Cardiac muscle cell (in vitro differentiated cells and primary cell): ENCODE measurements around the gene MMP17. TPM values are rescaled to one million over a fixed set of nuclear protein-coding genes. Genes with fewer than 3 reads are reported as not detected.
"Not testable (repeated sequence)": the region's sequence is repeated elsewhere in the genome, so short reads cannot be mapped to it uniquely, and the experiment has no call there.

ENCODE experiments used
- DNase-seq, 2 donors: peaks; one replicate each; pipeline versions ENCODE4 v3.0.0 to v3.0.0-alpha.2; 2010 to 2017; ENCODE audit warnings: low read depth in 1 of 2, low spot score in 1 of 2
- H3K27ac ChIP-seq: fragments of 200-600 bp; sonication (generic); 2 replicates; pipeline ENCODE4 v1.5.1; 2016
- H3K27me3 ChIP-seq: fragments of 200-600 bp; sonication (generic); 2 replicates; pipeline ENCODE4 v1.6.0; 2016; ENCODE audit warnings: control low read depth
- H3K36me3 ChIP-seq: fragments of 200-600 bp; sonication (generic); 2 replicates; pipeline ENCODE4 v1.5.1; 2016; ENCODE audit warnings: control low read depth
- H3K4me1 ChIP-seq: fragments of 200-600 bp; sonication (generic); 2 replicates; pipeline ENCODE4 v1.8.1; 2017; ENCODE audit warnings: low read depth, mild to moderate bottlenecking, mixed run types
- H3K4me3 ChIP-seq: fragments of 200-600 bp; sonication (generic); 2 replicates; pipeline ENCODE4 v1.5.1; 2016; ENCODE audit warnings: mild to moderate bottlenecking
- H3K9me3 ChIP-seq: fragments of 200-600 bp; sonication (generic); 2 replicates; pipeline ENCODE4 v1.5.1; 2017; ENCODE audit warnings: low read depth, mild to moderate bottlenecking, control low read depth
- polyA plus RNA-seq: library from polyadenylated mRNA; unstranded; fragments of >200 nt; fragmentation: Nextera tagmentation; extraction: Ambion mirVana; gene quantifications from 2 replicates; pipeline ENCODE4 v1.2.1, GENCODE V29; 2016
- total RNA-seq: library from RNA; depleted of rRNA; stranded (reverse); fragments of >200 nt; gene quantifications from 2 replicates; pipeline ENCODE4 v1.2.3, GENCODE V29; 2016
- TF ChIP-seq, protein P1 (sequence below): IDR thresholded peaks from 2 replicates; pipeline ENCODE4 v1.5.1; 2012; ENCODE audit warnings: low read depth, mild to moderate bottlenecking, low read length

Gene MMP17
- total and polyA plus RNA-seq, 2 experiments from 2014 or later = 0.71 TPM; not detected in 1

DNA sequence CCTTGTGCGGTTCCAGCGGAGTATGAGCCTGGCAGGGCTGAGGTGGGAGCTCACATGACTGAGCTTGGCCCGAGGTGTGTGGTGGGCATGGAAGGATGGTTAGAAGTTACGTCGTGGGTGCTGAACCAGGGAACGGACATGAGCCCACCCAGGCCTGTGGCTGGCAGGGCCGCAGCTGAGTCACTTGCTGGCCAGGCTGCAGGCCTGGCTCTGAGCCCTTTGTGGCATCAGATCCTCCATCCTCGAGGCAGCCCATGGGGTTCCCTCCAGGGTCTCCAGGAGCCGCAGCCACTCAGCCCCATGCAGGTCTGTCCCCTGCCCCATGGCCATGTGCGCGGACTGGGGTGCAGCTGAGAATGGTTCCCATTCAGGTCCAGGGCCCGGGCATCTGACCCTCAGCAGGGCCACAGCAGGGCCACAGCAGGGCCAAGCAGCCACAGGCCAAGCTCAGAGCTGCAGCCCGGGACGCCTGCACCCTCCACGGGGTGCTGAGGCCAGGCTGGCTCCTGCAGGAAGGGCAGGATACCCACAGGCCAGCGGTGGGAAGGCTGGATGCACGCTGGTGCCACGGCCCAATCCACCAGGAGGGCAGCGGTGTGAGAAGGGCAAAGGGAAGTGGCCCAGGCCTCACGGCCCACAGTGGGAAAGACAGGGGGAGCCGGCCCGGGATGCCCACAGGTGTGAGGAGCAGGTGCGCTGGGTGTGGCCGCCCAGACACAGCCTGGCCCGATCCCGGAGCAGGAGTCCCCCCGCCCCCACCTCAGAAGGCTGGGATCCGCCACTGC lies 39.9 kb downstream of the MMP17 start:
- Histone ChIP-seq H3K9me3 (no peaks in the 10 kb centered on the region), H3K4me1 (no peaks in the 10 kb centered on the region), H3K27me3 (no peaks in the 10 kb centered on the region), H3K36me3 (no peaks in the 10 kb centered on the region), H3K4me3 (no peak overlapping the region), H3K27ac (no peak overlapping the region)
- DNase-seq = no peak
- TF ChIP-seq, protein P1, sequence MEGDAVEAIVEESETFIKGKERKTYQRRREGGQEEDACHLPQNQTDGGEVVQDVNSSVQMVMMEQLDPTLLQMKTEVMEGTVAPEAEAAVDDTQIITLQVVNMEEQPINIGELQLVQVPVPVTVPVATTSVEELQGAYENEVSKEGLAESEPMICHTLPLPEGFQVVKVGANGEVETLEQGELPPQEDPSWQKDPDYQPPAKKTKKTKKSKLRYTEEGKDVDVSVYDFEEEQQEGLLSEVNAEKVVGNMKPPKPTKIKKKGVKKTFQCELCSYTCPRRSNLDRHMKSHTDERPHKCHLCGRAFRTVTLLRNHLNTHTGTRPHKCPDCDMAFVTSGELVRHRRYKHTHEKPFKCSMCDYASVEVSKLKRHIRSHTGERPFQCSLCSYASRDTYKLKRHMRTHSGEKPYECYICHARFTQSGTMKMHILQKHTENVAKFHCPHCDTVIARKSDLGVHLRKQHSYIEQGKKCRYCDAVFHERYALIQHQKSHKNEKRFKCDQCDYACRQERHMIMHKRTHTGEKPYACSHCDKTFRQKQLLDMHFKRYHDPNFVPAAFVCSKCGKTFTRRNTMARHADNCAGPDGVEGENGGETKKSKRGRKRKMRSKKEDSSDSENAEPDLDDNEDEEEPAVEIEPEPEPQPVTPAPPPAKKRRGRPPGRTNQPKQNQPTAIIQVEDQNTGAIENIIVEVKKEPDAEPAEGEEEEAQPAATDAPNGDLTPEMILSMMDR = no peak

DNA sequence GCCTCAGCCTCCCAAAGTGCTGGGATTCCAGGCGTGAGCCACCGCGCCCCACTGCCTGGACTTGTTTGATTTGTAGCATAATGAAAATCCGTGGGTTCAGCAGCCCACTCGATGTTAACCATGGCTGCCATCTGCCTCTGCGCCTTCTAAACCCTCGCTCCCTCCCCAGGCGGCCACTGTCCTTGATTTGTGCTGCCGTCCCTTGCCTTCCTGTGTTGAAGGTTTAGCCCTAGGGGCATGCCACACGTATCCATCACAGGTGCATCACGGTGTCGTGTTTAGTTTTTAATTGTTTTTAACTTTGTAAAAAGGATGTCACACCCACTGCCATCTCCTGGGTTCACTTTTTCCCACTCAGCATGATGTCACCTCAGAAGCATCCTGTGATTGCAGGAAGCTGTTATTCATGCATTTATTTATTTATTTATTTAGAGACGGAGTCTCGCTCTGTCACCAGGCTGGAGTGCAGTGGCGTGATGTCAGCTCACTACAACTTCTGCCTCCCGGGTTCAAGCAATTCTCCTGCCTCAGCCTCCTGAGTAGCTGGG lies 41.8 kb downstream of the MMP17 start:
- Histone ChIP-seq H3K4me1 (no peaks in the 10 kb centered on the region), H3K27ac (no peak overlapping the region), H3K9me3 (no peaks in the 10 kb centered on the region), H3K27me3 (no peaks in the 10 kb centered on the region), H3K36me3 (no peaks in the 10 kb centered on the region), H3K4me3 (no peak overlapping the region)
- TF ChIP-seq, protein P1 = no peak
- DNase-seq = peak in 1 of 2 donors; percentile 26

DNA sequence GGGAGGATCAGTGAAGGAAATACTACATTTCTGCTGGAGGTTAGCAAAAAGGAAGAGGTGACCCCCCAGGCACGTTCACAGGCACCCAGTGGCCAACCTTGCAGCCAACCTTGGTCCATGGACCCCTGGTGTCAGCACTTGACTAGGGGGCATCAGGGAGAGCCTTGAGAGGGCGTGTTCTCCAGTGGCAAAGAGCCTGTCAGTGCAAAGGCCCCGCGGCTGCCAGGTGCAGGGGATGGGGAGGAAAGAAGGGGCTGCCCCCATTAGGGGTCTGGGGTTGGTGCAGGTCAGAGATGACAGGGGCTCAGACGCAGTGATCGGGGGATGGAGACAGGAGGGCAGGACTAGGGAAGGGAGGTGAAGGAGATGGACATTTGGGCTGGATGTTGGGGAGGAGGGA lies 43.5 kb downstream of the MMP17 start:
- H3K9me3 ChIP-seq = no peaks in the 10 kb centered on the region
- H3K27me3 ChIP-seq = no peaks in the 10 kb centered on the region
- H3K36me3 ChIP-seq = no peaks in the 10 kb centered on the region
- no peak for DNase-seq
- no peaks in the 10 kb centered on the region for H3K4me1 ChIP-seq
- H3K27ac ChIP-seq = no peak overlapping the region
- no peak overlapping the region for H3K4me3 ChIP-seq
- TF ChIP-seq, protein P1 = no peak

DNA sequence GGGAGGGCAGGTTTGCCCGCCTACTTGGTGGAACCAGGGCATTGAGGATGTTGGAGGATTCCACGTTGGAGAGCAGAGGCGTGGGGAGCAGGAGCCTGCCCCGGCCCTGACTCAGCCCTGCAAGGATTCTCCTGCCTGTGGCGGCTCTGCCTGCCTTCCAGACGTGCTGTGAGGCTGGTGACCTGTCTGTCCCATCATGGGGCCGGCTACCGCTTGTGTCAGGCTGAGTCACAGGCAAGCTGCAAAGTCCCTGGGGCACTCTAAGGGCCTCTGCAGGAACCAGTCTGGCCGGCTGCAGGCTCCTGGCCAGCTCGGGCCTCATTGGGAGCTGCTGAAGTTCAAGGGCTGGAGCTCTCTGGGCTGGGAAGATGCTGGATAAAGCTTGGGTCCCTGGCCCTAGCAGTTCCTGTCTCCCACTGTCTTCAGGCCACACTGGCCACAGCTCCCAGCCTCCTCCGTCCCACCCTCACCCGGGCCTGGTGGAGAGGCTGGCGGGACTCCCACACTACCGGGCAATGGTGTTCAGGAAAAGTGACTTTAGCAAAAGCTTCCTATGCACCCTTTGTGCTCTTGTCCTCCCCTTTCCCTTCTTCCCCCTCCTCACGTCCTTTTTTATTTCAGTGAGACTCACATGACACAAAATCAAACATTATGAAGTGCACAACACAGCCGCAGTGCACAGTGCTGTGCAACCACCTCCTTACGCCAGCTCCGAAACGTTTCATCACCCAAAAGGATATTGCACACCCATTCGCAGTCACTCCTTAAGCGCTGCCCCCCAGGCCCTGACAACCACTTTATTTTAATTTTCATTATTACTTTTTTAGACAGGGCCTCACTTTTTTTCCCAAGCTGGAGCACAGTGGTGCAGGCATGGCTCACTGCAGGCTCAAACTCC lies 44.2 kb downstream of the MMP17 start:
- no peaks in the 10 kb centered on the region for H3K36me3 ChIP-seq
- peak in 1 of 2 donors; percentile 30 for DNase-seq
- H3K27ac ChIP-seq = no peak overlapping the region
- no peaks in the 10 kb centered on the region for H3K9me3 ChIP-seq
- no peaks in the 10 kb centered on the region for H3K27me3 ChIP-seq
- no peaks in the 10 kb centered on the region for H3K4me1 ChIP-seq
- H3K4me3 ChIP-seq = no peak overlapping the region
- TF ChIP-seq, protein P1 = no peak

DNA sequence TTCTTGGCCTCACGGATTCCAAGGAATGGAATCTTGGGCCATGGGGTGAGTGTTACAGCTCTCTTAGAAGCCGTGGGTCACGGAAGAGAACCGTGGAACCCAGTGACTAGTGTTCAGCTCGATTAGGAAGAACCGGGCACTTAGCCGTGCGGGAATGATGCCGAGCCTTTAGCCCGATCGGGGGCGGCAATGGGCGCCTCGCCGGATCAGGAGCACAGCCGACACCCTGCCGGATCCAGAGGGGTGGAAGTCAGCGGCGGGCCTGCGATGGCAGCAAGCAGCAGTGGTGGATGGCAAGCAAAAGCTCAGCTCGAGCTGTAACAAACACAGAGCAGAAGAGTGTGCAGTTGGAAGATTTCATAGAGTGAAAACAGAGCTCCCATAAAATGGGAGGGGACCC lies 45.1 kb downstream of the MMP17 start:
- no peaks in the 10 kb centered on the region for H3K36me3 ChIP-seq

DNA sequence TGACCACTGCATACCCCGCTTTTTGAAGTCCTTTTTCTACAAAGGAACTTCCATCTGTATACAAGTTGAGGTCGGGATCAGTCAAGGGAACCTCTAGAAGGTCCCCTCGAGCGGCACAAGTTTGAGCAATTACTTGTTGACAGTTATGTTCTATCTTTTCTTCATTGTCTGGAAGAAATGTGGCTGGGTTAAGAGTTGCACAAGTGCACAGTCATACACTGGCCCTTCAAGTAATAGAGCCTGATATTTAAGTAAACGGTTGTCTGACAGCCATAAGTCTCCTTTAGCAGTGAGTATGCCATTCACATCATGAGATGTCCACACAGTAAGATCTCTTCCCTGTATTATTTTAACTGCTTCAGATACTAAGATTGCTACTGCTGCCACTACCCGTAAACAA lies 46.8 kb downstream of the MMP17 start:
- not testable (repeated sequence) for H3K27ac ChIP-seq, H3K9me3 ChIP-seq, DNase-seq, H3K36me3 ChIP-seq, H3K27me3 ChIP-seq, H3K4me1 ChIP-seq, H3K4me3 ChIP-seq

More for the DNA sequence above, 45.1 kb downstream of the MMP17 start:
- no peak overlapping the region for H3K27ac ChIP-seq
- no peaks in the 10 kb centered on the region for H3K9me3 ChIP-seq
- DNase-seq = no peak
- H3K27me3 ChIP-seq = no peaks in the 10 kb centered on the region
- TF ChIP-seq, protein P1 = no peak
- H3K4me3 ChIP-seq = no peak overlapping the region
- no peaks in the 10 kb centered on the region for H3K4me1 ChIP-seq

DNA sequence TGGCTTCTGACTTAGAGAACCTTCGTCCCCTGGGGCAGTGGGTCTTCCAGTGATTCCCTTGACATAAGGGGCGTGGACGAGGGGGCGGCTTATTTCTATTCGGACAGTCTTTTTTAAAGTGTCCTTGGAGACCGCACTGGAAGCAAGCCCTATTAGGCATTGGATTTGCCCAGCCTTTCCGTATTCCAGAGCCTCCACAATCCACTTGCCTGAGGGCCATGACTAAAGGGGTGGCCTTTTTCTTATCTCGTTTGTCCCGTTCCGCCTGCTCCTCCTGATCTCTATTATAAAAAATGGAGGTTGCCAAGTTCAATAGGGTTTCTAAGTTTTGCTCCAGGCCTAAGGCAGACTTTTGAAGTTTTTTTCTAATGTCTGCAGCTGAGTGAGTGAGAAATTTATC lies 49.0 kb downstream of the MMP17 start:
- not testable (repeated sequence) for H3K36me3 ChIP-seq, H3K9me3 ChIP-seq, H3K4me1 ChIP-seq, H3K27me3 ChIP-seq, H3K4me3 ChIP-seq, DNase-seq, H3K27ac ChIP-seq

DNA sequence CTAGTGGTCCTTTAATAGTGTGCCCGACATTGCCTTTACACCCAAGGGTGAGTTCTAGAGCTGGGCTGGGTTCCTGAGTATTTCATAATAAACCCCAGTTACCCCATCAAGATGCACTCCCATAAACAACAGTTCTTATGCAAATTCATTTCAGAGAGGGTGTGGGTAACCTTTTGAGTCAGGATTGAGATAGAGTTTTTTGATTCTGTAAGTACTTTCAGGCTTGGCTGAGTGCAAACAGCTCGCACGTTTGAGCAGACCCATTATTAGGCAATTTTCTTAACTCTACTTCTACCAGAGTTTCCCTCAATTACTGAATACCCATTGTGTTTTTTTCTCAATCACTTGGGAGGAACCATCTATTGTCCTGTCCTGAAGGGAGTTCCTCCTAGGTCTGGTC lies 50.2 kb downstream of the MMP17 start:
- H3K36me3 ChIP-seq, H3K9me3 ChIP-seq, H3K4me3 ChIP-seq, H3K27ac ChIP-seq, H3K27me3 ChIP-seq, H3K4me1 ChIP-seq, DNase-seq: not testable (repeated sequence)
